OCI-LY1 (cell line): ENCODE data around the gene ATP8A2.

Source experiments
- H2AFZ ChIP-seq: fragments of 200-600 bp; sonication (generic), shearing (Covaris generic); 2 replicates; pipeline ENCODE4 v1.6.0; 2014; ENCODE audit warnings: antibody characterized with exemption, mild to moderate bottlenecking, low read length
- H3F3A ChIP-seq: fragments of 200-600 bp; sonication (generic), shearing (Covaris generic); 2 replicates; pipeline ENCODE4 v1.6.0; 2014; ENCODE audit warnings: mild to moderate bottlenecking, antibody characterized with exemption, low read length, moderate library complexity; ENCODE audit not compliant: insufficient read depth
- H3K27ac ChIP-seq: fragments of 200-600 bp; sonication (generic); 2 replicates; pipeline ENCODE4 v1.5.1; 2014; ENCODE audit warnings: low read length, mixed run types, mild to moderate bottlenecking, low read depth; ENCODE audit not compliant: poor library complexity, severe bottlenecking
- H3K27me3 ChIP-seq: fragments of 200-600 bp; sonication (generic); 2 replicates; pipeline ENCODE4 v1.6.0; 2014; ENCODE audit warnings: antibody characterized with exemption, mild to moderate bottlenecking, low read length, moderate library complexity; ENCODE audit not compliant: insufficient read depth
- H3K36me3 ChIP-seq: fragments of 200-600 bp; sonication (generic); 2 replicates; pipeline ENCODE4 v1.6.1; 2014; ENCODE audit warnings: mild to moderate bottlenecking, antibody characterized with exemption, low read length, moderate library complexity, mixed read lengths; ENCODE audit not compliant: insufficient read depth
- H3K4me1 ChIP-seq: fragments of 200-600 bp; sonication (generic); 2 replicates; pipeline ENCODE4 v1.5.1; 2014; ENCODE audit warnings: mild to moderate bottlenecking, low read length, moderate library complexity; ENCODE audit not compliant: insufficient read depth, severe bottlenecking
- H3K4me2 ChIP-seq: fragments of 200-600 bp; sonication (generic), shearing (Covaris generic); 2 replicates; pipeline ENCODE4 v1.6.1; 2014; ENCODE audit warnings: low read length
- H3K4me3 ChIP-seq: fragments of 200-600 bp; sonication (generic); 2 replicates; pipeline ENCODE4 v1.5.1; 2014; ENCODE audit warnings: low read length, low read depth, mild to moderate bottlenecking, mixed read lengths; ENCODE audit not compliant: poor library complexity, severe bottlenecking
- H3K79me2 ChIP-seq: fragments of 200-600 bp; shearing (Covaris generic); 2 replicates; pipeline ENCODE4 v1.6.1; 2016; ENCODE audit warnings: mixed run types, low read length, mixed read lengths; ENCODE audit not compliant: insufficient read depth
- H3K9ac ChIP-seq: fragments of 200-600 bp; sonication (generic), shearing (Covaris generic); 2 replicates; pipeline ENCODE4 v1.6.1; 2014; ENCODE audit warnings: mild to moderate bottlenecking, low read length, mixed read lengths
- H3K9me2 ChIP-seq: fragments of 200-600 bp; sonication (generic), shearing (Covaris generic); 2 replicates; pipeline ENCODE4 v1.6.1; 2014; ENCODE audit warnings: low read depth, mild to moderate bottlenecking, low read length, mixed read lengths
- H3K9me3 ChIP-seq: fragments of 200-600 bp; shearing (Covaris generic); 2 replicates; pipeline ENCODE4 v1.6.1; 2014; ENCODE audit warnings: low read length, mixed read lengths
- H4K20me1 ChIP-seq: fragments of 200-600 bp; sonication (generic), shearing (Covaris generic); 2 replicates; pipeline ENCODE4 v1.6.0; 2016; ENCODE audit warnings: mild to moderate bottlenecking, low read length; ENCODE audit not compliant: insufficient read depth
- CTCF ChIP-seq: fragments of 200-600 bp; sonication (generic), shearing (Covaris generic); IDR thresholded peaks from 2 replicates; pipeline ENCODE4 v1.5.1; 2017; ENCODE audit warnings: mild to moderate bottlenecking, antibody characterized with exemption, low read length, moderate library complexity, mixed read lengths
- EZH2 ChIP-seq: fragments of 200-600 bp; sonication (generic), shearing (Covaris generic); IDR thresholded peaks from 2 replicates; pipeline ENCODE4 v1.8.0; 2017; ENCODE audit warnings: borderline replicate concordance, mixed run types, mild to moderate bottlenecking, antibody characterized with exemption, low read length, moderate library complexity, mixed read lengths

ATP8A2 gene

GRCh38 chr13:25400925-25401324 is 29.2 kb downstream of the ATP8A2 start:
- Histone ChIP-seq H3K9me3 (no peaks in the 10 kb centered on the region), H3K79me2 (no peaks in the 10 kb centered on the region), H3K27ac (no peak overlapping the region), H3K27me3 (no peaks in the 10 kb centered on the region), H3F3A (no peaks in the 10 kb centered on the region), H3K4me2 (no peak overlapping the region), H3K4me3 (no peak overlapping the region), H3K36me3 (no peaks in the 10 kb centered on the region), H2AFZ (no peak overlapping the region), H3K9me2 (no peaks in the 10 kb centered on the region), H3K9ac (no peak overlapping the region), H4K20me1 (no peaks in the 10 kb centered on the region), H3K4me1 (no peaks in the 10 kb centered on the region)
- TF ChIP-seq EZH2, result no peak
- no peak for TF ChIP-seq CTCF

GRCh38 chr13:25401958-25402357 is 30.2 kb downstream of the ATP8A2 start:
- Histone ChIP-seq H3K27ac (no peak overlapping the region), H3K4me2 (no peak overlapping the region), H3K4me1 (no peaks in the 10 kb centered on the region), H3K9ac (no peak overlapping the region), H3K36me3 (no peaks in the 10 kb centered on the region), H3K27me3 (no peaks in the 10 kb centered on the region), H3K9me2 (no peaks in the 10 kb centered on the region), H3K4me3 (no peak overlapping the region), H4K20me1 (no peaks in the 10 kb centered on the region), H3K9me3 (no peaks in the 10 kb centered on the region), H3K79me2 (no peaks in the 10 kb centered on the region), H2AFZ (no peak overlapping the region), H3F3A (no peaks in the 10 kb centered on the region)
- TF ChIP-seq CTCF (no peak), EZH2 (no peak)

- Histone ChIP-seq H3K27me3 (no peaks in the 10 kb centered on the region), H3K27ac (no peak overlapping the region), H3K9me2 (no peaks in the 10 kb centered on the region), H3K9me3 (0 out of 2 replicates have a peak, but pooled peaks cover 6% of the 10 kb centered on the region), H3K79me2 (no peaks in the 10 kb centered on the region), H2AFZ (no peak overlapping the region), H3K4me3 (no peak overlapping the region), H3K4me2 (no peak overlapping the region), H3F3A (no peaks in the 10 kb centered on the region), H4K20me1 (no peaks in the 10 kb centered on the region), H3K4me1 (no peaks in the 10 kb centered on the region), H3K9ac (no peak overlapping the region), H3K36me3 (no peaks in the 10 kb centered on the region)
- TF ChIP-seq CTCF, result no peak
- TF ChIP-seq EZH2, result no peak
Observed at GRCh38 chr13:25406377-25406776, 34.6 kb downstream of the ATP8A2 start.
